ENCODE results near the gene STK32B.
A peak's percentile ranks its signal among the peaks of the same experiment; 100 is the strongest.

DNA sequence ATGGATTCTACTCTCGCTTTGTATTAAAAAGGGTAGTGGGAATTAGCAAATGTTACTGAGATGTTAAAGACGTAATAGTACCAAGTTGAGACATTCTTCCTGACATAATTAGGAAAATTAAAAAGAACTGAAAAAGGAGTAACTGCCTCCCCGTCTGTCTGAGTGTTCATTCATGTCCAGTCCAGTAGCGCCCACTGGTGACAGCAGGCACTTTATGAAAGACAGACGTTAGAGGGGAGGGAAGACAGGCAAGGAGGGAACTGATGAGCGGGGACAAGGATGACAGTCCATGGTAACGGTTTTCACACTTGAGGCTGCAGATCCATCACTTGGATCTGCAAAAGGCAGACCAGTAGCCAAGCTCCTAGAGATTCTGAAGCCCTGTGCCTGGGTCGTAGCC, 326.7 kb downstream of the STK32B start:
- TF ChIP-seq POLR2A (IDR thresholded peaks at IDR 0.05; ENCODE audit: low read depth, low read length) = no peak
- TF ChIP-seq, protein P1, sequence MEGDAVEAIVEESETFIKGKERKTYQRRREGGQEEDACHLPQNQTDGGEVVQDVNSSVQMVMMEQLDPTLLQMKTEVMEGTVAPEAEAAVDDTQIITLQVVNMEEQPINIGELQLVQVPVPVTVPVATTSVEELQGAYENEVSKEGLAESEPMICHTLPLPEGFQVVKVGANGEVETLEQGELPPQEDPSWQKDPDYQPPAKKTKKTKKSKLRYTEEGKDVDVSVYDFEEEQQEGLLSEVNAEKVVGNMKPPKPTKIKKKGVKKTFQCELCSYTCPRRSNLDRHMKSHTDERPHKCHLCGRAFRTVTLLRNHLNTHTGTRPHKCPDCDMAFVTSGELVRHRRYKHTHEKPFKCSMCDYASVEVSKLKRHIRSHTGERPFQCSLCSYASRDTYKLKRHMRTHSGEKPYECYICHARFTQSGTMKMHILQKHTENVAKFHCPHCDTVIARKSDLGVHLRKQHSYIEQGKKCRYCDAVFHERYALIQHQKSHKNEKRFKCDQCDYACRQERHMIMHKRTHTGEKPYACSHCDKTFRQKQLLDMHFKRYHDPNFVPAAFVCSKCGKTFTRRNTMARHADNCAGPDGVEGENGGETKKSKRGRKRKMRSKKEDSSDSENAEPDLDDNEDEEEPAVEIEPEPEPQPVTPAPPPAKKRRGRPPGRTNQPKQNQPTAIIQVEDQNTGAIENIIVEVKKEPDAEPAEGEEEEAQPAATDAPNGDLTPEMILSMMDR (conservative IDR thresholded peaks at IDR 0.05; ENCODE audit: low read depth, low read length) = peak; percentile 31
- no peak for TF ChIP-seq MAFK (IDR thresholded peaks at IDR 0.05; ENCODE audit: low read depth, low read length)
- TF ChIP-seq MAZ (IDR thresholded peaks at IDR 0.05; ENCODE audit: borderline replicate concordance, low read depth, low read length) = no peak
- no peak for TF ChIP-seq CEBPB (IDR thresholded peaks at IDR 0.05; ENCODE audit: low read depth, low read length)
- TF ChIP-seq RFX5 (IDR thresholded peaks at IDR 0.05; ENCODE audit: low read depth, low read length) = no peak
- peak; percentile 48 for TF ChIP-seq RAD21 (IDR thresholded peaks at IDR 0.05; ENCODE audit: low read length)
- TF ChIP-seq, protein P2, sequence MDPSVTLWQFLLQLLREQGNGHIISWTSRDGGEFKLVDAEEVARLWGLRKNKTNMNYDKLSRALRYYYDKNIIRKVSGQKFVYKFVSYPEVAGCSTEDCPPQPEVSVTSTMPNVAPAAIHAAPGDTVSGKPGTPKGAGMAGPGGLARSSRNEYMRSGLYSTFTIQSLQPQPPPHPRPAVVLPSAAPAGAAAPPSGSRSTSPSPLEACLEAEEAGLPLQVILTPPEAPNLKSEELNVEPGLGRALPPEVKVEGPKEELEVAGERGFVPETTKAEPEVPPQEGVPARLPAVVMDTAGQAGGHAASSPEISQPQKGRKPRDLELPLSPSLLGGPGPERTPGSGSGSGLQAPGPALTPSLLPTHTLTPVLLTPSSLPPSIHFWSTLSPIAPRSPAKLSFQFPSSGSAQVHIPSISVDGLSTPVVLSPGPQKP (IDR thresholded peaks at IDR 0.05; ENCODE audit: borderline replicate concordance, low read depth, low read length) = no peak
- TF ChIP-seq, protein P3, sequence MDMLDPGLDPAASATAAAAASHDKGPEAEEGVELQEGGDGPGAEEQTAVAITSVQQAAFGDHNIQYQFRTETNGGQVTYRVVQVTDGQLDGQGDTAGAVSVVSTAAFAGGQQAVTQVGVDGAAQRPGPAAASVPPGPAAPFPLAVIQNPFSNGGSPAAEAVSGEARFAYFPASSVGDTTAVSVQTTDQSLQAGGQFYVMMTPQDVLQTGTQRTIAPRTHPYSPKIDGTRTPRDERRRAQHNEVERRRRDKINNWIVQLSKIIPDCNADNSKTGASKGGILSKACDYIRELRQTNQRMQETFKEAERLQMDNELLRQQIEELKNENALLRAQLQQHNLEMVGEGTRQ (IDR thresholded peaks at IDR 0.05; ENCODE audit: low read depth, low read length) = no peak
- no peak for TF ChIP-seq CHD1 (IDR thresholded peaks at IDR 0.05; ENCODE audit: low read depth, low read length)
- TF ChIP-seq FOS (IDR thresholded peaks at IDR 0.05; ENCODE audit: low read depth, low read length) = no peak
